Stomach (tissue), 9 donors: ENCODE data around the gene MRPL17. TPM values are rescaled to one million over a fixed set of nuclear protein-coding genes. Genes with fewer than 3 reads are reported as not detected.

ENCODE experiments used
- DNase-seq, 2 donors: peaks; one replicate each; pipeline versions ENCODE4 v3.0.0 to v3.0.0-alpha.2; 2013 to 2019
- H3K27ac ChIP-seq, 5 donors: fragments of 200-600 bp in 4 of 5; sonication (generic) in 4 of 5; one replicate each; pipeline ENCODE4 v1.5.1; 2013 to 2019; ENCODE audit warnings: mild to moderate bottlenecking in 1 of 5, moderate library complexity in 1 of 5
- H3K27me3 ChIP-seq, 3 donors: fragments of 200-600 bp; sonication (generic); one replicate each; pipeline ENCODE4 v1.5.1; 2017 to 2019; ENCODE audit warnings: mixed run types in 1 of 3
- H3K36me3 ChIP-seq, 4 donors: fragments of 200-600 bp; sonication (generic); 1 replicate in 3 of 4; 2 replicates in 1 of 4; pipeline ENCODE4 v1.5.1; 2016 to 2019
- H3K4me1 ChIP-seq, 4 donors: fragments of 200-600 bp; sonication (generic); one replicate each; pipeline ENCODE4 v1.5.1; 2016 to 2019
- H3K4me3 ChIP-seq, 4 donors: fragments of 200-600 bp; sonication (generic) in 3 of 4; one replicate each; pipeline ENCODE4 v1.5.1; 2016 to 2019; ENCODE audit warnings: mild to moderate bottlenecking in 1 of 4
- H3K9me3 ChIP-seq, 4 donors: fragments of 200-600 bp; sonication (generic); one replicate each; pipeline ENCODE4 v1.5.1; 2016 to 2019
- CTCF ChIP-seq, 7 experiments: fragments of 450-650 bp in 4 of 7; fragments of 200-600 bp in 3 of 7; sonication (generic) in 3 of 7; IDR thresholded peaks; one replicate each; pipeline ENCODE4 v1.5.1; 2016 to 2019; ENCODE audit warnings: antibody characterized with exemption in 7 of 7, control low read depth in 2 of 7, mild to moderate bottlenecking in 1 of 7
- EP300 ChIP-seq: sonication (generic); formaldehyde crosslinking; IDR thresholded peaks from one replicate; pipeline ENCODE4 v1.6.1; 2017; ENCODE audit warnings: antibody characterized with exemption
- POLR2A ChIP-seq, 4 donors: fragments of 450-650 bp; IDR thresholded peaks; one replicate each; pipeline ENCODE4 v1.6.1; 2016; ENCODE audit warnings: antibody characterized with exemption in 4 of 4, control low read depth in 2 of 4, mild to moderate bottlenecking in 1 of 4, moderate library complexity in 1 of 4
- POLR2AphosphoS5 ChIP-seq, 3 donors: sonication (generic); formaldehyde crosslinking; IDR thresholded peaks; one replicate each; pipeline ENCODE4 v1.6.1; 2016; ENCODE audit warnings: antibody characterized with exemption in 3 of 3
- WGBS, 5 donors: extraction: QIAGEN DNeasy Blood & Tissue Kit in 3 of 5; methylation state at CpG; one replicate each; pipeline versions ENCODE4 v1.1.5 to v1.1.7; 2013 to 2018; 5-methylcytosine and 5-hydroxymethylcytosine counted together
- intact Hi-C: fragments of 100-400 bp; cut with DNase I; formaldehyde crosslinking; loops from one replicate; pipeline ENCODE4 v1.15.1; 2023; ENCODE audit warnings: low total_unique reads
- polyA plus RNA-seq, 3 donors: library from polyadenylated mRNA; stranded (reverse); fragments of 200-250 nt; gene quantifications; one replicate each; pipeline ENCODE4 v1.2.3, GENCODE V29; 2013
- total RNA-seq, 5 donors: library from RNA; depleted of rRNA; stranded (reverse); fragments of >200 nt; gene quantifications; one replicate each; pipeline versions ENCODE4 v1.1.0 to v1.2.3, GENCODE V29; 2014 to 2016
- donor health status: healthy with polysubstance abuse.
- donor health status: Bipolar disorder and iron deficiency.
- donor health status: healthy.

Gene MRPL17
- total and polyA plus RNA-seq, 8 donors, result 9.0 to 148 (median 32.1) TPM

DNA sequence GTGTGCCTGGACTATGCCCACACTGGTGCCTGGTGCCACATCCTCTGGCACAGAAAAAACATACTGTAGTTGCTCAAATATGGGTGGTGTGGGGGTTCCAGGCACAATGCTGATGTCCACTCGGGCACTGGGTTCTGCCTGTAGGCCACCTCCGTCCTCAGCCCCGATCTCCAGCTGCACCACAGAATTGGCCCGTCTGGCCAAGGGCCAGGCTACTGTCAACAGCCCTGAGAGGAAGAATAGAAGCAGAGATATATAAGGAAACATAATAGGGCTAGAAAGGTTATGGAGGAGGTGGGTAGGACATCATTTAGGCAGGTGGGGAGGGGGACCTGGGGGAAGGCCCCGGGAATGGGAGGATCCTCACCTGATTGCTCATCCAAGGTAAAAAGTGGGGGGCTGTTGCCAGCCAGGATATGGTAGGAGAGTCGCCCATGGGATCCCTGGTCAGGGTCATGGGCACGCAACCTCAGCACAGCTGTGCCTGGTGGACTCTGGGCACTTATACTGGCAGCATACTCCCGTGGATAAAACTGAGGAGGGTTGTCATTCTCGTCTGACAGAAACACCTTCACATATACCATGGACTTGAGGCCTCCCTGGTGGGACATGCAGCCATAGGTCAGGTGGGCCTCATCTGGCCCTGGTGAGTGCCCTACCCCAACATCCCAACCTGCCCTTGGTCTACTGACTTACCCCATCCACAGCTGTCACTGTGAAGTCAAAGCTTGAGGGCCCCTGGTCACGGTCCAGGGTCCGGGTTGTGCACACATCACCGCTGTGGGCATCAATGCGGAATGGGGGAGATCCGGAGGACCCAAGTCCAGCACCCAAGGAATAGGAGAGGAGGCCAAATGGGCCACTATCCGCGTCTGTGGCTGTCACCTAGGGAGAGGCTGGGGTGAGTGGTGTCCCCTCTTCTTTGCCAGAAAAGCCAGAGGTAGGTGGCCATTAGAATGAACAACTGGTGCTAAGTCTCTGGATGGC, 49.4 kb downstream of the MRPL17 start:
- Histone ChIP-seq H3K4me3 (no peak overlapping the region), H3K27me3 (no peaks in the 10 kb centered on the region), H3K36me3 (peaks cover 0 to 54% (median 49%) of the 10 kb centered on the region in 4 donors), H3K27ac (no peak overlapping the region), H3K9me3 (no peaks in the 10 kb centered on the region), H3K4me1 (peaks cover 30 to 52% (median 45%) of the 10 kb centered on the region in 4 donors)
- TF ChIP-seq POLR2A (IDR thresholded peaks at IDR 0.05), result no peak
- TF ChIP-seq CTCF (IDR thresholded peaks at IDR 0.05), result no peak
- no peak for TF ChIP-seq EP300
- TF ChIP-seq POLR2AphosphoS5 (IDR thresholded peaks at IDR 0.05), result no peak
- 90 to 95% (median 93%) methylated on average over 15 to 16 of the region's 16 CpGs for WGBS, 5 donors
- no peak for DNase-seq
- intact Hi-C loops, result no loop called here

GRCh38 chr11:6632116-6633073, 50.7 kb downstream of the MRPL17 start:
- Histone ChIP-seq H3K4me3 (no peak overlapping the region), H3K9me3 (no peaks in the 10 kb centered on the region), H3K4me1 (peaks cover 18 to 39% (median 33%) of the 10 kb centered on the region in 4 donors), H3K27ac (no peak overlapping the region), H3K36me3 (peaks cover 0 to 64% (median 57%) of the 10 kb centered on the region in 4 donors), H3K27me3 (no peaks in the 10 kb centered on the region)
- no peak for DNase-seq
- intact Hi-C loops, result no loop called here
- TF ChIP-seq CTCF (IDR thresholded peaks at IDR 0.05), result no peak
- TF ChIP-seq EP300, result no peak
- TF ChIP-seq POLR2A (IDR thresholded peaks at IDR 0.05), result no peak
- no peak for TF ChIP-seq POLR2AphosphoS5 (IDR thresholded peaks at IDR 0.05)
- WGBS, 5 donors, result 90 to 94% (median 93%) methylated on average over 16 to 29 of the region's 29 CpGs

GRCh38 chr11:6631361-6631890, 51.7 kb downstream of the MRPL17 start:
- intact Hi-C loops, result no loop called here
- H3K27ac ChIP-seq, result no peak overlapping the region
- H3K27me3 ChIP-seq, result no peaks in the 10 kb centered on the region
- no peak overlapping the region for H3K4me3 ChIP-seq
- H3K36me3 ChIP-seq, result peaks cover 4 to 73% (median 67%) of the 10 kb centered on the region in 4 donors
- 87 to 100% (median 91%) methylated on average over 11 of the region's 11 CpGs for WGBS, 5 donors
- H3K4me1 ChIP-seq, result peaks cover 17 to 29% (median 28%) of the 10 kb centered on the region in 4 donors
- no peak for DNase-seq
- TF ChIP-seq EP300, result no peak
- no peak for TF ChIP-seq POLR2AphosphoS5 (IDR thresholded peaks at IDR 0.05)
- TF ChIP-seq POLR2A (IDR thresholded peaks at IDR 0.05), result no peak
- TF ChIP-seq CTCF (IDR thresholded peaks at IDR 0.05), result no peak
- H3K9me3 ChIP-seq, result no peaks in the 10 kb centered on the region
